Caco-2 (cell line): ENCODE measurements around the gene VN1R5. TPM values are rescaled to one million over a fixed set of nuclear protein-coding genes. Genes with fewer than 3 reads are reported as not detected.

ENCODE experiments used
- BruUV-seq: library from RNA; stranded (reverse); fragments of 400-500 nt; replicated peaks from 2 replicates; lab custom pipeline; 2021; lab: Mats Ljungman, UMichigan
- CTCF ChIA-PET: fragments of 300-600 bp; sonication (Branson Sonifier 250); formaldehyde crosslinking; loops from one replicate; lab custom pipeline; 2022; ENCODE audit warnings: antibody characterized with exemption; lab: Charles Lee
- POLR2A ChIA-PET: fragments of 300-600 bp; sonication (Branson Sonifier 250); formaldehyde crosslinking; loops from one replicate; lab custom pipeline; 2022; ENCODE audit warnings: antibody characterized with exemption; lab: Charles Lee
- DNase-seq, 2 experiments: peaks; one replicate each; pipeline versions ENCODE4 v3.0.0 to v3.0.0-alpha.2; 2020 to 2022
- H3K27me3 ChIP-seq: replicated peaks from 2 replicates; pipeline ENCODE4 v1.6.0; 2011; ENCODE audit warnings: low read length; ENCODE audit not compliant: control insufficient read depth, insufficient read depth
- H3K36me3 ChIP-seq: 2 replicates; pipeline ENCODE4 v1.5.1; 2011; ENCODE audit warnings: low read length; ENCODE audit not compliant: control insufficient read depth, insufficient read depth
- H3K4me1 ChIP-seq: fragments of 250-450 bp; sonication (Bioruptor Pico); 2 replicates; pipeline ENCODE4 v1.5.1; 2020; ENCODE audit warnings: mild to moderate bottlenecking
- H3K4me3 ChIP-seq: 2 replicates; pipeline ENCODE4 v1.5.1; 2011; ENCODE audit warnings: low read depth, mild to moderate bottlenecking, control low read depth, low read length
- H3K9me3 ChIP-seq: fragments of 250-450 bp; sonication (Bioruptor Pico); 2 replicates; pipeline ENCODE4 v1.5.1; 2020; ENCODE audit warnings: mild to moderate bottlenecking, moderate library complexity
- H3K27ac Mint-ChIP-seq: one replicate; pipeline ENCODE4 v1.8.0; 2022; ENCODE audit warnings: mixed read lengths; ENCODE audit not compliant: unreplicated experiment
- H3K27me3 Mint-ChIP-seq: one replicate; pipeline ENCODE4 v1.8.0; 2022; ENCODE audit warnings: mixed read lengths; ENCODE audit not compliant: insufficient read depth, unreplicated experiment
- H3K36me3 Mint-ChIP-seq: one replicate; pipeline ENCODE4 v1.8.0; 2022; ENCODE audit warnings: mild to moderate bottlenecking, mixed read lengths; ENCODE audit not compliant: insufficient read depth, unreplicated experiment
- H3K4me1 Mint-ChIP-seq: one replicate; pipeline ENCODE4 v1.8.0; 2022; ENCODE audit warnings: low read depth, mixed read lengths; ENCODE audit not compliant: unreplicated experiment
- H3K4me3 Mint-ChIP-seq: one replicate; pipeline ENCODE4 v1.8.0; 2022; ENCODE audit warnings: mild to moderate bottlenecking, moderate library complexity, mixed read lengths; ENCODE audit not compliant: unreplicated experiment
- H3K9me3 Mint-ChIP-seq: one replicate; pipeline ENCODE4 v1.8.0; 2022; ENCODE audit warnings: mixed read lengths; ENCODE audit not compliant: unreplicated experiment
- intact Hi-C: fragments of 100-400 bp; cut with micrococcal nuclease; formaldehyde crosslinking; loops from one replicate; pipeline ENCODE4 v1.10.0; 2022; ENCODE audit not compliant: unreplicated experiment
- total RNA-seq: library from RNA; stranded (reverse); gene quantifications from 2 replicates; pipeline ENCODE4 v1.2.3, GENCODE V29; 2022
- TF ChIP-seq, protein P1 (sequence below), 2 experiments: fragments of 200-600 bp in 1 of 2; IDR thresholded peaks; 1 replicate in 1 of 2; 2 replicates in 1 of 2; pipeline versions ENCODE4 v1.5.1 to v1.8.0; 2011 to 2022; ENCODE audit warnings: antibody characterized with exemption in 1 of 2, control low read depth in 1 of 2, inconsistent platforms in 1 of 2, low read depth in 1 of 2, low read length in 1 of 2, mild to moderate bottlenecking in 1 of 2, moderate library complexity in 1 of 2; ENCODE audit not compliant: insufficient read depth in 1 of 2, severe bottlenecking in 1 of 2, unreplicated experiment in 1 of 2

Gene VN1R5
- total RNA-seq, 1 experiment from 2014 or later, result not detected

DNA sequence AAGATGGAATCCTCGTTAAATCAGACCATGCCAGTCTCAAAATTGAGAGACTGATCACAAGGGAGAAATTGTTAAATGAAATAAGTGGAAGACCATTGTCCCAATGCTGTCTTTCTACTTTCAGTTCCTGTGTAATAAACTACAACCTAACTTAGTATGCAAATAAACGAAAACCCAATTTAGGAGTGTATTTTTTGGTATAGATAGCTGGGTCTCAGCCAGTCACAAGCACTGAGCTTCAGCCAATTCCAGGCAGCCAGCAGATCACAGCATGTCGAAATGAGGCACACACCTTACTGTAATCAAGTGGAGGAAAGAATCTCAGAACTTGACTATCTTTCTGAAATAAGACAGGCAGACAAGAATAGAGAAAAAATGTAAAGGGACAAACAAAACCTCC lies 33.0 kb upstream of the VN1R5 start:
- BruUV-seq, result no TSS peak

DNA sequence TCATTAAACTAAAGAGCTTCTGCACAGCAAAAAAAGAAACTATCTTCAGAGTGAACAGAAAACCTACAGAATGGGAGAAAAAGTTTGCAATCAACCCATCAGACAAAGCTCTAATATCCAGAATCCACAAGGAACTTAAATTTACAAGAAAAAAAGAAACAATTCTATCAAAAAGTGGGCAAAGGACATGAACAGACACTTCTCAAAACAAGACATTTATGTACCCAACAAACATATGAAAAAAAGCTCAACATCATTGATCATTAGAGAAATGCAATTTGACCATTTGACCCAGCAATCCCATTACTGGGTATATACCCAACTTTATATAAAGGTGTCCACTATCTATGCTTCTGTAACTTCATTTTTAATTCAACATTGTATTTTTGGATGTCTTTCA lies 31.1 kb upstream of the VN1R5 start:
- Mint-ChIP-seq H3K9me3 (peaks cover 44% of the 10 kb centered on the region), H3K4me1 (no peaks in the 10 kb centered on the region), H3K27me3 (peaks cover 13% of the 10 kb centered on the region), H3K27ac (no peak overlapping the region), H3K4me3 (no peak overlapping the region), H3K36me3 (no peaks in the 10 kb centered on the region)
- Histone ChIP-seq H3K36me3 (no peaks in the 10 kb centered on the region), H3K4me3 (no peak overlapping the region), H3K4me1 (no peaks in the 10 kb centered on the region), H3K9me3 (0 out of 2 replicates have a peak, but pooled peaks cover 2% of the 10 kb centered on the region), H3K27me3 (no peaks in the 10 kb centered on the region)
- POLR2A ChIA-PET, result no interaction called here
- CTCF ChIA-PET, result no interaction called here
- no peak for DNase-seq
- TF ChIP-seq, protein P1, sequence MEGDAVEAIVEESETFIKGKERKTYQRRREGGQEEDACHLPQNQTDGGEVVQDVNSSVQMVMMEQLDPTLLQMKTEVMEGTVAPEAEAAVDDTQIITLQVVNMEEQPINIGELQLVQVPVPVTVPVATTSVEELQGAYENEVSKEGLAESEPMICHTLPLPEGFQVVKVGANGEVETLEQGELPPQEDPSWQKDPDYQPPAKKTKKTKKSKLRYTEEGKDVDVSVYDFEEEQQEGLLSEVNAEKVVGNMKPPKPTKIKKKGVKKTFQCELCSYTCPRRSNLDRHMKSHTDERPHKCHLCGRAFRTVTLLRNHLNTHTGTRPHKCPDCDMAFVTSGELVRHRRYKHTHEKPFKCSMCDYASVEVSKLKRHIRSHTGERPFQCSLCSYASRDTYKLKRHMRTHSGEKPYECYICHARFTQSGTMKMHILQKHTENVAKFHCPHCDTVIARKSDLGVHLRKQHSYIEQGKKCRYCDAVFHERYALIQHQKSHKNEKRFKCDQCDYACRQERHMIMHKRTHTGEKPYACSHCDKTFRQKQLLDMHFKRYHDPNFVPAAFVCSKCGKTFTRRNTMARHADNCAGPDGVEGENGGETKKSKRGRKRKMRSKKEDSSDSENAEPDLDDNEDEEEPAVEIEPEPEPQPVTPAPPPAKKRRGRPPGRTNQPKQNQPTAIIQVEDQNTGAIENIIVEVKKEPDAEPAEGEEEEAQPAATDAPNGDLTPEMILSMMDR (IDR thresholded peaks at IDR 0.05; ENCODE audit: insufficient read depth in 1 of 2, low read depth in 1 of 2, low read length in 1 of 2, severe bottlenecking in 1 of 2, unreplicated experiment in 1 of 2), result no peak
- intact Hi-C loops, result no loop called here
- BruUV-seq, result no TSS peak

More for the DNA sequence above, 33.0 kb upstream of the VN1R5 start:
- no peaks in the 10 kb centered on the region for H3K36me3 Mint-ChIP-seq
- H3K27ac Mint-ChIP-seq, result no peak overlapping the region
- Histone ChIP-seq H3K4me1 (no peaks in the 10 kb centered on the region), H3K36me3 (no peaks in the 10 kb centered on the region), H3K27me3 (no peaks in the 10 kb centered on the region), H3K4me3 (no peak overlapping the region), H3K9me3 (0 out of 2 replicates have a peak, but pooled peaks cover 2% of the 10 kb centered on the region)
- peaks cover 13% of the 10 kb centered on the region for H3K27me3 Mint-ChIP-seq
- TF ChIP-seq, protein P1 (IDR thresholded peaks at IDR 0.05; ENCODE audit: insufficient read depth in 1 of 2, low read depth in 1 of 2, low read length in 1 of 2, severe bottlenecking in 1 of 2, unreplicated experiment in 1 of 2), result no peak
- H3K4me1 Mint-ChIP-seq, result no peaks in the 10 kb centered on the region
- POLR2A ChIA-PET, result no interaction called here
- intact Hi-C loops, result no loop called here
- no peak overlapping the region for H3K4me3 Mint-ChIP-seq
- CTCF ChIA-PET, result no interaction called here
- H3K9me3 Mint-ChIP-seq, result peaks cover 35% of the 10 kb centered on the region
- DNase-seq, result no peak

DNA sequence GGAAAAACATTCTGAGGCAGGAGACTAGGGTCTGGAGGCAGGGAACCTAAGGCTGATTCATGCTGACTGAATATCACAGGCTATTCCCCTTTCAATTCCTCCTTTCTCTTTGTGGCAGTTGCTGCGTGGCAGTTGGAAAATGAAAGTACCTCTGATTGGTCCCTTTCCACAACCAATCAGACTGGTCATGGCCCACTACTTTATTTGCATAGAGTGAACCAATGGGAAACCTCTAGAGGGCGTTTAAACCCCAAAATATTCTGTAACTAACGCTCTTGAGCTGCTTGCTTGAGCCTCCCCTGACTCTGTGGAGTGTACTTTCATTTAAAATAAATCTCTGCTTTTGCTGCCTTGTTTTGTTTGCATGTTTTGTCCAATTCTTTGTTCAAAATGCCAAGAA lies 27.7 kb upstream of the VN1R5 start:
- intact Hi-C loops, result no loop called here
- ChIA-PET POLR2A (interaction anchor here (0.6 kb wide), 1 partner anchor 103 kb away, joined by 3 read pairs; no protein-coding TSS in a partner anchor), CTCF (no interaction called here)
- H3K4me3 ChIP-seq, result no peak overlapping the region
- no peaks in the 10 kb centered on the region for H3K36me3 ChIP-seq
- BruUV-seq, result no TSS peak
- TF ChIP-seq, protein P1 (IDR thresholded peaks at IDR 0.05; ENCODE audit: insufficient read depth in 1 of 2, low read depth in 1 of 2, low read length in 1 of 2, severe bottlenecking in 1 of 2, unreplicated experiment in 1 of 2), result no peak
- Mint-ChIP-seq H3K4me3 (no peak overlapping the region), H3K9me3 (peaks cover 35% of the 10 kb centered on the region), H3K36me3 (no peaks in the 10 kb centered on the region), H3K27me3 (peaks cover 16% of the 10 kb centered on the region), H3K27ac (no peak overlapping the region), H3K4me1 (no peaks in the 10 kb centered on the region)
- H3K27me3 ChIP-seq, result no peaks in the 10 kb centered on the region
- 0 out of 2 replicates have a peak, but pooled peaks cover 5% of the 10 kb centered on the region for H3K9me3 ChIP-seq
- DNase-seq, result no peak
- no peaks in the 10 kb centered on the region for H3K4me1 ChIP-seq
